Measurements from ENCODE around the gene CRCP. TPM values are rescaled to one million over a fixed set of nuclear protein-coding genes. Genes with fewer than 3 reads are reported as not detected.

CRCP gene
- total and polyA plus RNA-seq, 2 experiments from 2014 or later = 36.1 to 43.4 TPM

DNA sequence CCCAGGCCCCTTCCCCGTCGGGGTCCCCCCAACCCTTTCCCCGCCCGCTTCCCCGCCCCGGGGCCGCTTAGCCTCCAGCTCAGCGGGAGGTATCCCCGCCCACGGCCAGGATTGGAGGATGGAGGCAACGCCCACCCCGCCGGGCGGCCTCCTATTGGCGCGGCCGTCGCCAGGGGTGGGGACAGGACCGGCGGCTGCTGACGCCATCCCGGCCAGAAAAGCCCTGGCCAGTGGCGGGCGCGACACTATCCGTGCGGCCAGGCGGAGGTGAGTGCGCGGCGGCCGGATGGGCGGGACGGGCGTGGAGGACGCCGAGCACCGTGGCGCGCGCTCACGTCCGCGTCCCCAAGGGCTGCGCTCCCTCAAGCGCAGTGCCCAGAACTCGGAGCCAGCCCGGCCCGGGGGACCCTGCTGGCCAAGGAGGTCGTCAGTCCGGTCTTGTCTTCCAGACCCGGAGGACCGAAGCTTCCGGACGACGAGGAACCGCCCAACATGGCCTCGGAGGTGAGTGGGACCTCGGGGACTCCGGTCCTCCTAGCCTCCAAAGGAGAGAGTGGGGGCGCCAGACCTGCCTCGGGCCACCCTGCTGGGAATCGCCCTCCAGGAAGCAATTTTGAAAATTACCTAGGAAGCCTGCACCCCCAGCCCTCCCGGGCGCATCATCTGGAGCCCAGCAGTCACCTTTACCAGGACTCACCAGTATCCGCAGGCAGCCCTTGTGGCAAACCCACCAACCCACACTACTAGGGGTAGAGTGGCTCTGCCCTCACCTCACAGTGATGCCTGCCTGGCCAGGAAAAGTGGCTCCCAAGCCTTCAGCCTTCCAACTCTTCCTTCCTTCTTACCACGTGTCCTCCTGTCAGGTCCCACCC is 38.8 kb upstream of the CRCP start, which contains the start of gene ASL:
ASL (plus strand) TSS at position 230 of the 872 bp plus-strand sequence; CDS start at position 493, 263 bp downstream.
- Histone ChIP-seq H3K4me1 (ENCODE audit: insufficient read depth) (no peaks in the 10 kb centered on the region; the same call in 1 of the 2 replicates), H3K4me2 (peak within 1 kb of the TSS; percentile 98), H3K9me2 (ENCODE audit: insufficient read depth) (no peaks in the 10 kb centered on the region), H4K20me1 (replicated peaks; ENCODE audit: insufficient read depth) (no peaks in the 10 kb centered on the region), H3K4me3 (peak within 1 kb of the TSS; percentile 94), H3K36me3 (ENCODE audit: insufficient read depth) (no peaks in the 10 kb centered on the region), H3K79me2 (replicated peaks; ENCODE audit: insufficient read depth) (peaks cover 8% of the 10 kb centered on the region; the same call in 1 of the 2 replicates), H3K27ac (ENCODE audit: low read depth) (no peak within 1 kb of the TSS), H3K27me3 (ENCODE audit: insufficient read depth) (no peaks in the 10 kb centered on the region), H2AFZ (peak within 1 kb of the TSS; percentile 91; the same call in 1 of the 2 replicates), H3F3A (replicated peaks; ENCODE audit: low read depth) (no peaks in the 10 kb centered on the region)
- Mint-ChIP-seq H3K27ac (peak within 1 kb of the TSS; percentile 75), H3K36me3 (ENCODE audit: low read depth) (no peaks in the 10 kb centered on the region), H3K4me3 (peak within 1 kb of the TSS; percentile 82), H3K4me1 (peaks cover 4% of the 10 kb centered on the region; the same call in 2 of the 3 replicates), H3K27me3 (ENCODE audit: insufficient read depth, low read depth, poor library complexity) (peaks cover 8% of the 10 kb centered on the region), H3K9me3 (no peaks in the 10 kb centered on the region)
- ATAC-seq = peak; percentile 97
- DNase-seq (ENCODE audit: low spot score) = peak; percentile 97
- TF ChIP-seq POLR2AphosphoS5 (IDR thresholded peaks at IDR 0.05; ENCODE audit: low read depth) = peak; percentile 98
- TF ChIP-seq CREB1 (CRISPR knock-in tag; IDR thresholded peaks at IDR 0.05; ENCODE audit: low read depth) = peak; percentile 80
- TF ChIP-seq, protein P1, sequence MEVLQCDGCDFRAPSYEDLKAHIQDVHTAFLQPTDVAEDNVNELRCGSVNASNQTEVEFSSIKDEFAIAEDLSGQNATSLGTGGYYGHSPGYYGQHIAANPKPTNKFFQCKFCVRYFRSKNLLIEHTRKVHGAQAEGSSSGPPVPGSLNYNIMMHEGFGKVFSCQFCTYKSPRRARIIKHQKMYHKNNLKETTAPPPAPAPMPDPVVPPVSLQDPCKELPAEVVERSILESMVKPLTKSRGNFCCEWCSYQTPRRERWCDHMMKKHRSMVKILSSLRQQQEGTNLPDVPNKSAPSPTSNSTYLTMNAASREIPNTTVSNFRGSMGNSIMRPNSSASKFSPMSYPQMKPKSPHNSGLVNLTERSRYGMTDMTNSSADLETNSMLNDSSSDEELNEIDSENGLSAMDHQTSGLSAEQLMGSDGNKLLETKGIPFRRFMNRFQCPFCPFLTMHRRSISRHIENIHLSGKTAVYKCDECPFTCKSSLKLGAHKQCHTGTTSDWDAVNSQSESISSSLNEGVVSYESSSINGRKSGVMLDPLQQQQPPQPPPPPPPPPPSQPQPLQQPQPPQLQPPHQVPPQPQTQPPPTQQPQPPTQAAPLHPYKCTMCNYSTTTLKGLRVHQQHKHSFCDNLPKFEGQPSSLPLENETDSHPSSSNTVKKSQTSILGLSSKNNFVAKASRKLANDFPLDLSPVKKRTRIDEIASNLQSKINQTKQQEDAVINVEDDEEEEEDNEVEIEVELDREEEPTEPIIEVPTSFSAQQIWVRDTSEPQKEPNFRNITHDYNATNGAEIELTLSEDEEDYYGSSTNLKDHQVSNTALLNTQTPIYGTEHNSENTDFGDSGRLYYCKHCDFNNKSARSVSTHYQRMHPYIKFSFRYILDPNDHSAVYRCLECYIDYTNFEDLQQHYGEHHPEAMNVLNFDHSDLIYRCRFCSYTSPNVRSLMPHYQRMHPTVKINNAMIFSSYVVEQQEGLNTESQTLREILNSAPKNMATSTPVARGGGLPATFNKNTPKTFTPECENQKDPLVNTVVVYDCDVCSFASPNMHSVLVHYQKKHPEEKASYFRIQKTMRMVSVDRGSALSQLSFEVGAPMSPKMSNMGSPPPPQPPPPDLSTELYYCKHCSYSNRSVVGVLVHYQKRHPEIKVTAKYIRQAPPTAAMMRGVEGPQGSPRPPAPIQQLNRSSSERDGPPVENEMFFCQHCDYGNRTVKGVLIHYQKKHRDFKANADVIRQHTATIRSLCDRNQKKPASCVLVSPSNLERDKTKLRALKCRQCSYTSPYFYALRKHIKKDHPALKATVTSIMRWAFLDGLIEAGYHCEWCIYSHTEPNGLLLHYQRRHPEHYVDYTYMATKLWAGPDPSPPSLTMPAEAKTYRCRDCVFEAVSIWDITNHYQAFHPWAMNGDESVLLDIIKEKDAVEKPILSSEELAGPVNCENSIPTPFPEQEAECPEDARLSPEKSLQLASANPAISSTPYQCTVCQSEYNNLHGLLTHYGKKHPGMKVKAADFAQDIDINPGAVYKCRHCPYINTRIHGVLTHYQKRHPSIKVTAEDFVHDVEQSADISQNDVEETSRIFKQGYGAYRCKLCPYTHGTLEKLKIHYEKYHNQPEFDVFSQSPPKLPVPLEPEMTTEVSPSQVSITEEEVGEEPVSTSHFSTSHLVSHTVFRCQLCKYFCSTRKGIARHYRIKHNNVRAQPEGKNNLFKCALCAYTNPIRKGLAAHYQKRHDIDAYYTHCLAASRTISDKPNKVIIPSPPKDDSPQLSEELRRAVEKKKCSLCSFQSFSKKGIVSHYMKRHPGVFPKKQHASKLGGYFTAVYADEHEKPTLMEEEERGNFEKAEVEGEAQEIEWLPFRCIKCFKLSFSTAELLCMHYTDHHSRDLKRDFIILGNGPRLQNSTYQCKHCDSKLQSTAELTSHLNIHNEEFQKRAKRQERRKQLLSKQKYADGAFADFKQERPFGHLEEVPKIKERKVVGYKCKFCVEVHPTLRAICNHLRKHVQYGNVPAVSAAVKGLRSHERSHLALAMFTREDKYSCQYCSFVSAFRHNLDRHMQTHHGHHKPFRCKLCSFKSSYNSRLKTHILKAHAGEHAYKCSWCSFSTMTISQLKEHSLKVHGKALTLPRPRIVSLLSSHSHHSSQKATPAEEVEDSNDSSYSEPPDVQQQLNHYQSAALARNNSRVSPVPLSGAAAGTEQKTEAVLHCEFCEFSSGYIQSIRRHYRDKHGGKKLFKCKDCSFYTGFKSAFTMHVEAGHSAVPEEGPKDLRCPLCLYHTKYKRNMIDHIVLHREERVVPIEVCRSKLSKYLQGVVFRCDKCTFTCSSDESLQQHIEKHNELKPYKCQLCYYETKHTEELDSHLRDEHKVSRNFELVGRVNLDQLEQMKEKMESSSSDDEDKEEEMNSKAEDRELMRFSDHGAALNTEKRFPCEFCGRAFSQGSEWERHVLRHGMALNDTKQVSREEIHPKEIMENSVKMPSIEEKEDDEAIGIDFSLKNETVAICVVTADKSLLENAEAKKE (CRISPR knock-in tag; IDR thresholded peaks at IDR 0.05) = no peak
